Measurements from ENCODE around the gene AUTS2.

DNA sequence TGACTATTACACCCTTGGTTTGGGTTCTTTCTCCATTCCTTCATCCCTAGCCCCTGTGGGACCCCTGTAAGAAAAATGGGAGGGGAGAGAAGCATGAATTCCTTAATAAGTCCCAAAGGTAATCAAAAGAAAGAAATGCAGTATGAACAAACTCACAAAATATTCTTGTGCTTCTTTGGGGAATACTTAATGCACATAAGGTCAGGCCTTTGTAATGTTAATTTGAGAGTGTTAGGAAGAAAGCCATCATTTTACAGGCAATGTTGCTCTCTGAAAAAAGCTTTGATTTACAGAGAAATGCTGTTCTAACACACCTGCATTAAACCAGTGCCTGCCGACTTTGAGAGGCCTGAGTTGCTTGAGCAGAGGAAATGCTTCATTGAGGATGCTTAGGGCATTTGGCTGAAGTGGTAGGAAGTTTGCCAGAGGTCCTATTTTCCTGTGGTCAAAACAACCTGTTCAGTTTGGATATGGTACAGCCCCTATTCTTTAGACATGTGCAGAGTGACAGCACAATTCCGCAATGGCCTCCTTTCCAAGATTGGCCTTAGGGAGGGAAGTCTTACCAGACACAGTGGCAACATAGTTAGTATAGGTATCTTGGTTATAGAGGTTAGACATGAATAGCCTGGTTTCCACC is 643.4 kb downstream of the AUTS2 start:
- TF ChIP-seq, protein P1, sequence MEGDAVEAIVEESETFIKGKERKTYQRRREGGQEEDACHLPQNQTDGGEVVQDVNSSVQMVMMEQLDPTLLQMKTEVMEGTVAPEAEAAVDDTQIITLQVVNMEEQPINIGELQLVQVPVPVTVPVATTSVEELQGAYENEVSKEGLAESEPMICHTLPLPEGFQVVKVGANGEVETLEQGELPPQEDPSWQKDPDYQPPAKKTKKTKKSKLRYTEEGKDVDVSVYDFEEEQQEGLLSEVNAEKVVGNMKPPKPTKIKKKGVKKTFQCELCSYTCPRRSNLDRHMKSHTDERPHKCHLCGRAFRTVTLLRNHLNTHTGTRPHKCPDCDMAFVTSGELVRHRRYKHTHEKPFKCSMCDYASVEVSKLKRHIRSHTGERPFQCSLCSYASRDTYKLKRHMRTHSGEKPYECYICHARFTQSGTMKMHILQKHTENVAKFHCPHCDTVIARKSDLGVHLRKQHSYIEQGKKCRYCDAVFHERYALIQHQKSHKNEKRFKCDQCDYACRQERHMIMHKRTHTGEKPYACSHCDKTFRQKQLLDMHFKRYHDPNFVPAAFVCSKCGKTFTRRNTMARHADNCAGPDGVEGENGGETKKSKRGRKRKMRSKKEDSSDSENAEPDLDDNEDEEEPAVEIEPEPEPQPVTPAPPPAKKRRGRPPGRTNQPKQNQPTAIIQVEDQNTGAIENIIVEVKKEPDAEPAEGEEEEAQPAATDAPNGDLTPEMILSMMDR (IDR thresholded peaks at IDR 0.05), result no peak
- no peak for TF ChIP-seq POLR2A (IDR thresholded peaks at IDR 0.05)
- TF ChIP-seq POLR2AphosphoS5 (IDR thresholded peaks at IDR 0.05; ENCODE audit: insufficient read depth in 1 of 2, low read depth in 1 of 2), result no peak

Measured in vagina (tissue), 2 donors.